Measurements from ENCODE around the gene ANXA3.

ANXA3 gene

DNA sequence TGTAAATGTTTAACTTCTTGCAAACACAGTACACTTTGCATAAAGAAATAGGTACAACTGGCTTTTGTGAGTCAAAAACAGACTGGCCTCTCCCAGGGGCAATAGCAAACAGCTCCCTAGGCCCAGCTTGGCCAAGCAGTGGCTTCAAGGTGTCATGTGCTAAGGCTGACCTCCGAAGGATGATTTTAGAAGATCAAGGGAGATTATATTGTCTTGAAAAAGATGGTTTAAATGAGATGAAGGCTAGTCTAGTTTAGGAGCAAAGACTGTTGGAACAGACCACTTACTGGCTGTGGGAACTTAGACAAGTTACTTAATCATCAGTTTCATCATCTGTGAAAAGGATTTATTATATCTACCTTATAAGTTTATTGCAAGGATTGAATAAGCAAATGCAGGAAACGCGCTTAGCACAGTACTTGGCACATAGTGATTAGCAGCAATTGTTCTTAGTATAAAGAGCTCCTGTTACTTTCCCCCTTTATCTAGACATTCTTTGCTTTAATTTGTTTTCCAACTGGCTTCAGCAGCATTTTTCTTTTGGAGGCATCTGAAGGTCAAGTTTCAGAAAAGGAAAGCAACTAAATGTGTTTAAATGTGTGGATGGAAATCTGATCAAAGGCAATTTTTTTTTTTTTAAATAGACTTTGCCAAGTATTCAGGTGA, 17.2 kb downstream of the ANXA3 start:
- Histone ChIP-seq H3K4me2 (ENCODE audit: low read depth, low read length) (no peak overlapping the region), H3F3A (ENCODE audit: insufficient read depth, low read length) (0 out of 2 replicates have a peak, but pooled peaks cover 7% of the 10 kb centered on the region), H3K27ac (ENCODE audit: low read length) (no peak overlapping the region)

DNA sequence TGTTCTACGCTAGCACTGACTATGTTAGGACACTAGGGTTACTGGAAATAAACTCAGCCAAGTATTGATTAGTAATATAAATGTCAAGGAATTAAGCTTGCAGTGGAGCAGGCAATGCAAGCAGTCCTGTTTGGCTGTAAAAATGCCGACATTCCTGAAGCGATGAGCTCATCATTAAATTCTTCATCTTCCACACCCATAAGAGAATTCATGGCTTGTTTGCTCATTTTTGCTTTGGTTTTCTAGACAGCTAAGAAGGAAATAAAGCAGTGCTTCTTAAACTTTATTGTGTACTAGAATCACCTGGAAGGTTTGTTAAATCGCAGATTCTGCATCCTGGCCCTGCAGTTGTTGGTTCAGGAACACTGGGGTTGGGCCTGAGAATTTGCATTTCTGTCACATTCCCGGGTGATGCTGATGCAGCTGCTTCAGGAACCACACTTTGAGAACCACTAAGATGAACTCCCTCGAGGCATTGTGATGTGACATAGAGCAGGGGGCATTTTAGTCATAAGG, 17.8 kb downstream of the ANXA3 start:
- Histone ChIP-seq H3K9me2 (replicated peaks; ENCODE audit: insufficient read depth, low read length) (no peaks in the 10 kb centered on the region), H3K27ac (ENCODE audit: low read length) (no peak overlapping the region), H3K4me1 (ENCODE audit: low read length) (peaks cover 13% of the 10 kb centered on the region), H2AFZ (ENCODE audit: low read length) (no peak overlapping the region), H3K4me3 (ENCODE audit: low read length) (no peak overlapping the region), H3K9me3 (replicated peaks; ENCODE audit: insufficient read depth, low read length) (no peaks in the 10 kb centered on the region), H3F3A (ENCODE audit: insufficient read depth, low read length) (0 out of 2 replicates have a peak, but pooled peaks cover 7% of the 10 kb centered on the region), H3K4me2 (ENCODE audit: low read depth, low read length) (no peak overlapping the region), H3K9ac (ENCODE audit: low read length) (no peak overlapping the region), H3K79me2 (ENCODE audit: low read length) (no peaks in the 10 kb centered on the region), H3K36me3 (replicated peaks; ENCODE audit: insufficient read depth, low read length) (no peaks in the 10 kb centered on the region), H3K27me3 (replicated peaks; ENCODE audit: insufficient read depth, low read length) (no peaks in the 10 kb centered on the region), H4K20me1 (ENCODE audit: insufficient read depth, low read length) (no peaks in the 10 kb centered on the region)
- TF ChIP-seq CTCF (IDR thresholded peaks at IDR 0.05; ENCODE audit: low read length): no peak
- no peak for TF ChIP-seq EZH2 (optimal IDR thresholded peaks at IDR 0.05; ENCODE audit: low read depth, low read length)
- TF ChIP-seq EZH2phosphoT487 (IDR thresholded peaks at IDR 0.05; ENCODE audit: low read length): no peak
- no peak for DNase-seq

More for the DNA sequence above, 17.2 kb downstream of the ANXA3 start:
- Histone ChIP-seq H2AFZ (ENCODE audit: low read length) (no peak overlapping the region), H3K4me1 (ENCODE audit: low read length) (peaks cover 13% of the 10 kb centered on the region), H4K20me1 (ENCODE audit: insufficient read depth, low read length) (no peaks in the 10 kb centered on the region), H3K9me2 (replicated peaks; ENCODE audit: insufficient read depth, low read length) (no peaks in the 10 kb centered on the region), H3K9ac (ENCODE audit: low read length) (no peak overlapping the region), H3K9me3 (replicated peaks; ENCODE audit: insufficient read depth, low read length) (no peaks in the 10 kb centered on the region), H3K27me3 (replicated peaks; ENCODE audit: insufficient read depth, low read length) (no peaks in the 10 kb centered on the region), H3K4me3 (ENCODE audit: low read length) (no peak overlapping the region), H3K36me3 (replicated peaks; ENCODE audit: insufficient read depth, low read length) (no peaks in the 10 kb centered on the region), H3K79me2 (ENCODE audit: low read length) (no peaks in the 10 kb centered on the region)
- DNase-seq: no peak
- TF ChIP-seq EZH2phosphoT487 (IDR thresholded peaks at IDR 0.05; ENCODE audit: low read length) (no peak), EZH2 (optimal IDR thresholded peaks at IDR 0.05; ENCODE audit: low read depth, low read length) (no peak), CTCF (IDR thresholded peaks at IDR 0.05; ENCODE audit: low read length) (no peak)

- Histone ChIP-seq H3K27ac (ENCODE audit: low read length) (no peak overlapping the region), H3K4me3 (ENCODE audit: low read length) (no peak overlapping the region), H3K9me2 (replicated peaks; ENCODE audit: insufficient read depth, low read length) (no peaks in the 10 kb centered on the region), H3K36me3 (replicated peaks; ENCODE audit: insufficient read depth, low read length) (no peaks in the 10 kb centered on the region), H3F3A (ENCODE audit: insufficient read depth, low read length) (0 out of 2 replicates have a peak, but pooled peaks cover 7% of the 10 kb centered on the region), H3K9ac (ENCODE audit: low read length) (no peak overlapping the region), H3K4me2 (ENCODE audit: low read depth, low read length) (no peak overlapping the region), H3K9me3 (replicated peaks; ENCODE audit: insufficient read depth, low read length) (no peaks in the 10 kb centered on the region), H3K4me1 (ENCODE audit: low read length) (peaks cover 13% of the 10 kb centered on the region), H3K79me2 (ENCODE audit: low read length) (no peaks in the 10 kb centered on the region), H3K27me3 (replicated peaks; ENCODE audit: insufficient read depth, low read length) (no peaks in the 10 kb centered on the region), H4K20me1 (ENCODE audit: insufficient read depth, low read length) (no peaks in the 10 kb centered on the region), H2AFZ (ENCODE audit: low read length) (no peak overlapping the region)
- no peak for DNase-seq
- TF ChIP-seq EZH2phosphoT487 (IDR thresholded peaks at IDR 0.05; ENCODE audit: low read length): no peak
- no peak for TF ChIP-seq CTCF (IDR thresholded peaks at IDR 0.05; ENCODE audit: low read length)
- no peak for TF ChIP-seq EZH2 (optimal IDR thresholded peaks at IDR 0.05; ENCODE audit: low read depth, low read length)
These were observed 18.5 kb downstream of the ANXA3 start for GRCh38 chr4:78570117-78570516.
